AG10803 (cell line): ENCODE data around the gene SMTNL2.

Source experiments
- DNase-seq: peaks from one replicate; pipeline ENCODE4 v3.0.0; 2010; ENCODE audit warnings: low read depth
- H3K4me3 ChIP-seq: 2 replicates; pipeline ENCODE4 v1.5.1; 2011; ENCODE audit warnings: mild to moderate bottlenecking, low read length, control low read depth
- TF ChIP-seq, protein P1 (sequence below): conservative IDR thresholded peaks from 2 replicates; pipeline ENCODE4 v1.5.1; 2011; ENCODE audit warnings: mild to moderate bottlenecking, low read length, control low read depth, inconsistent platforms

SMTNL2 gene

DNA sequence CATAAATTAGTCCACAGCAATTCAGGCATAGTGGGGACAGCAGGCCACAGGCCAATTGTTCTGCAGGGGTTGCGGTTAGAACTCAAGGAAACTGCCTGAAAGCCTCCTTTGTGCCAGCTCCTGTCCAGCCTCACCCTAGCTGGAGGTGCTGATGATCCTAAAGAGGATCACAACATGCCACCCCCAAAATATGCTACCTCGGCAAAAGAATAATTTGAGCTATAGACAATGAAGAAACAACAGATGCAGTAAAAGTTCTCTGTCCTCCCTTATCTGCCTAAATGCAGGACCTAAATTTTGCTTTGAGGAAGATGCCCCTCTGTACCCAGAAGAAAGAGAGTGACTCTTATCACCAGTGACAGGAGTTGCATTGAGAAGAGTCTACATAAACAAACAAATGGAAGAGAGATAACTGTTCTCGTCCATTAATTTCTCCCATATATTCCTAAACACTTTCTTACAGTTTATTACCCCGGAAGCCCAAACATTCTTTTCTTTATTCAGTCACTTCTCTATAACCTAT lies 42.5 kb downstream of the SMTNL2 start:
- no peak for DNase-seq
- no peak overlapping the region for H3K4me3 ChIP-seq
- TF ChIP-seq, protein P1, sequence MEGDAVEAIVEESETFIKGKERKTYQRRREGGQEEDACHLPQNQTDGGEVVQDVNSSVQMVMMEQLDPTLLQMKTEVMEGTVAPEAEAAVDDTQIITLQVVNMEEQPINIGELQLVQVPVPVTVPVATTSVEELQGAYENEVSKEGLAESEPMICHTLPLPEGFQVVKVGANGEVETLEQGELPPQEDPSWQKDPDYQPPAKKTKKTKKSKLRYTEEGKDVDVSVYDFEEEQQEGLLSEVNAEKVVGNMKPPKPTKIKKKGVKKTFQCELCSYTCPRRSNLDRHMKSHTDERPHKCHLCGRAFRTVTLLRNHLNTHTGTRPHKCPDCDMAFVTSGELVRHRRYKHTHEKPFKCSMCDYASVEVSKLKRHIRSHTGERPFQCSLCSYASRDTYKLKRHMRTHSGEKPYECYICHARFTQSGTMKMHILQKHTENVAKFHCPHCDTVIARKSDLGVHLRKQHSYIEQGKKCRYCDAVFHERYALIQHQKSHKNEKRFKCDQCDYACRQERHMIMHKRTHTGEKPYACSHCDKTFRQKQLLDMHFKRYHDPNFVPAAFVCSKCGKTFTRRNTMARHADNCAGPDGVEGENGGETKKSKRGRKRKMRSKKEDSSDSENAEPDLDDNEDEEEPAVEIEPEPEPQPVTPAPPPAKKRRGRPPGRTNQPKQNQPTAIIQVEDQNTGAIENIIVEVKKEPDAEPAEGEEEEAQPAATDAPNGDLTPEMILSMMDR = no peak

DNA sequence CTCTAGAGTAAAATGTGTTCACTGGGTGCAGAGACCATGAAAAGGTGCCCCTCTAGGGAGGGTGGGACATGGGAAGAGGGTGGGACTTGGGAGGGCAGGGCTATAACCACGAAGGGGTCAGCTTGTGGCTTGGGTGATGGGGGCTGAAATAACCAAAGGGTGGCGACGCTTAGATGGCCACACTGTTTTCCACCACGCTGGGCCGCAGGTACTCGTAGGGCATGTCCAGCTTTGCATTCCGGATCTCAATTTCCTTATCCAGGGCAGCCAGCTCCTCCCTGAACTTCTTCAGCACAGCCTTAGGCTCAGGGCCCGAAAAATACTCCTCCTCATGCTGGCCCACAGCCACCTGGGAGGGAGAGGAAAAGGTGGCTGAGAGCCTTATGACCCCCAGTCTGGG lies 47.1 kb downstream of the SMTNL2 start:
- TF ChIP-seq, protein P1 = no peak
- no peak for DNase-seq
- no peak overlapping the region for H3K4me3 ChIP-seq

DNA sequence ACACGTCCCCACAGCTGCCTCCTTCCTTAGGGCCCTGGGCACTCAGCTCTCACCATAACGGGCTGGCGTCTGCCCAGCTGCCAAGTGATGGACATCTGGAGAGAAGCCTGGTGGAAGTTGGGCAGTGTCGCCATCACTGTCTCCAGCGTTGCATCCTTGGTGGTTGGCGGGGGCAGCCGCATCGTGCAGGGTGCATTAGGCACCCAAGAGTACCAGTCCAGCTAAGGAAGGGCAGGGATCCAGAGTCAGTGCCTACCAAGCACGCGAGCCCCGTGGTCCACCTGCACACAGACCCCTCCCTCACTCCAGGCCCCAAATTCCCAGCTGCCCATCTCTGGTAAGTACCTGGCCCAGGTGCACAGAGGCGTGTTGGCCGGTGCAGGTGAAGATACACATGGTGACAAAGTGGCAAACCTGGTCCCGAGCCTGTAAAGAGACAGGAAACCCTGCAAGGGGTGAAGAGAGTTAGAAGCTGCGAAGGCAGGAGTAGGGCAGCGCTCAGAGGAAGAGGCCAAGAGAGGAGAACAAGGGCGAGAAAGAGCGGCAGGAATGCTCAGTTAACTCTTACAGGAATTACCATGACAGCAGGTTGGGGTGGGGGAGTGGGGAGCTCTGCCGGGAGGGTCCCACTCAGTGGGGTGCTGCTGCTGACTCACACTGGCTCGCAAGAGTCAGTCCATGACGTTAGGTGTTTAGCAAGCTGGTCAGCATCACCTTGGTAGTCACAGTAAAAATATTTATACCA lies 47.7 kb downstream of the SMTNL2 start:
- no peak for DNase-seq
- TF ChIP-seq, protein P1 = no peak
- no peak overlapping the region for H3K4me3 ChIP-seq

DNA sequence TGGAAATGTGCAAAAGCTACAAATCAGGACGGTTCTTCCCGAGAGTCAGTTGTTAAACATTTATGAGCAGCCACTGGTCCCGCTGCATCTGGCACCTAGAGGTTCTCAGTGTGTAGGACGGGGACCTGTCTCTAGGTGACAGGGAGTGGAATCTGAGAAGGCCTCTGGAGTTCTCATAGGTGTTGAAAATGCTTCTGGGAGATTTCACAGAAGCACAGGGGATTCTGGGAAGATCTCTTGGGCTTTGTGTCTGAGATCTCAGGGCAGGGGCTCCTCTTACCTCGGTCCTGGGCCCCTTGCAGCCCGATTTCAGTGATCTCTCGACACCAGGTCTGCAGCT lies 48.2 kb downstream of the SMTNL2 start:
- no peak for DNase-seq
- TF ChIP-seq, protein P1 = no peak
- no peak overlapping the region for H3K4me3 ChIP-seq

DNA sequence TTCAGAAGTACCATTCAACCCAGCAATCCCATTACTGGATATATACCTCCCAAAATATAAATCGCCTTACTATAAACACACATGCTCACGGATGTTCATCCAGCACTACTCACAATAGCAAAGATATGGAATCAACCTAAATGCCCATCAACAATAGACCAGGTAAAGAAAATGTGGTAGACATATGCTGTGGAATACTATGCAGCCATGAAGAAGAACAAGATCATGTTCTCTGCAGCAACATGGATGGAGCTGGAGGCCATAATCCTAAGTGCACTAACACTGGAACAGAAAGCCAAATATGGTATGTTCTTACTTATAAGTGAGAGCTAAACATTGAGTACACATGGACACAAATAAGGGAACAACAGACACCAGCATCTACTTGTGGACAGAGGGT lies 49.3 kb downstream of the SMTNL2 start:
- H3K4me3 ChIP-seq = no peak overlapping the region
- TF ChIP-seq, protein P1 = no peak
- no peak for DNase-seq

DNA sequence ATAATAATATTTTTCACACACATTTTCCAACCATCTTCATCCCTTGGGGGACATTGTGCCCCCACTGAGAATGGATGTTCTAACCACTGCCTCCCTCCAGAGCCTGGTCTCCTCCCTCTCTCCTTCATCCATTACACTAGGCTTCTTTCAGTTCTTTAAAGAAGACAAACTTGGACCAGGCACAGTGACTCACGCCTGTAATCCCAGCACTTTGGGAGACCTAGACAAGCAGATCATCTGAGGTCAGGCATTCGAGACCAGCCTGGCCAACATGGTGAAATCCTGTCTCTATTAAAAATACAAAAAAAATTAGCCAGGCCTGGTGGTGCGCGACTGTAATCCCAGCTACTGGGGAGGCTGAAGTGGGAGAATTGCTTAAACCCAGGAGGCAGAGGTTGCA lies 50.6 kb downstream of the SMTNL2 start:
- H3K4me3 ChIP-seq = no peak overlapping the region
- peak; percentile 15 for DNase-seq
- TF ChIP-seq, protein P1 = no peak

DNA sequence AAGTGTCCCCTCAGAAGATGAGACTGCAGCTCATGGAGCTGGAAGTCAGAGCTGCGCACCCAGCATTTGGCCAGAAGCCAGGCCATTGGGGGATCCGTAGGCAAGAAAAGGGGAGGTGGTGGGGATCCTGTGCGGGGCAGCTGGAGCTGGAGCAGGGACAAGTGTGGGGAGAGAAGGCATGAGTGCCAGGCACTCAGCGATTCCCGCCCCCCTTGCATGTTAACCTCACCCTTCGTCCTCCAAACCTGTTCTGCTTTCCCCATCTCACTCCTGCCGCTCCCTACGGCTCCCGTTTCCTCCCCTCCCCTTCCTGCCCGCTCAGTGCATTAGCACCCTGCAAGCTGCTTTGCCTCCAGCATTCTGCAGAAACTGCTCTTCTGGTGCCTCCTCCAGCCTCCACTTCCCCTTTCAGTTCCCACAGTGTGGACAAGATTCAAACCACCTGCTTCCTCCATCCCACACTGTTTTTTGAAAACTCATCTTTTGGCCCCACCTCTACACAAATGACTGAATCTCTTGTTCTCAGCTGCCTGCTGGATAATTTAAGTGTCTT lies 51.6 kb downstream of the SMTNL2 start:
- no peak for DNase-seq
- H3K4me3 ChIP-seq = no peak overlapping the region
- TF ChIP-seq, protein P1 = no peak
